T-helper 2 cell treated with Interferon-gamma antibody and Interleukin-4, amounts not matched to agents 5 μg/mL and 100 μg/mL, for 36 hours (primary cell): Measurements from ENCODE around the gene ZC3H11A.
"Not testable (repeated sequence)": the region's sequence is repeated elsewhere in the genome, so short reads cannot be mapped to it uniquely, and the experiment has no call there.

Source experiments
- DNase-seq: peaks from one replicate; pipeline ENCODE4 v3.0.0; 2021; ENCODE audit warnings: low spot score
- H3K27ac Mint-ChIP-seq: one replicate; pipeline ENCODE4 v1.8.0; 2021; ENCODE audit warnings: mild to moderate bottlenecking, mixed read lengths
- H3K27me3 Mint-ChIP-seq: one replicate; pipeline ENCODE4 v1.8.0; 2021; ENCODE audit warnings: low read depth, mixed read lengths
- H3K36me3 Mint-ChIP-seq: one replicate; pipeline ENCODE4 v1.8.0; 2021; ENCODE audit warnings: low read depth, mixed read lengths
- H3K4me1 Mint-ChIP-seq: one replicate; pipeline ENCODE4 v1.8.0; 2021; ENCODE audit warnings: low read depth, mixed read lengths
- H3K4me3 Mint-ChIP-seq: one replicate; pipeline ENCODE4 v1.8.0; 2022; ENCODE audit warnings: mild to moderate bottlenecking, moderate library complexity, mixed read lengths
- H3K9me3 Mint-ChIP-seq: one replicate; pipeline ENCODE4 v1.8.0; 2021; ENCODE audit warnings: mixed read lengths

ZC3H11A gene

DNA sequence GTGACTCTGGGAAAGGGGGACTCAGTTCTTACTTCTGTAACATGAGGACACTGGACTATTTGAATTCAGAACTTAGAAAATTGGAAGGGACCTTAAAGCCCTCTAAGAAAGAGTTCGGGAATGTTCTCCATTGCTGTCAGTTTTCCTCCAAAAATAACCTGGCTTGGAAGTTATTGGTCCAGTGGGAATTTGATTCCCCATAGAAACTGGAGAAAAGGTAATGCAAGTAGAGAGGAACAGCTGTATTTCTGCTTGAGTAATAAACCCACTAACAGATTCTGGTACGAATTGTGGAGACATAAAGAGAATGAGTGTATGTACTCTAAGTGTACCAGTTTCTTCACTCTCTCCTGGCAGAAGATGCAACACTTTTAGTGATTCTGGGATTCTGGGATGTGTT lies 1.8 kb downstream of the ZC3H11A start:
- Mint-ChIP-seq H3K9me3 (no peaks in the 10 kb centered on the region), H3K27me3 (no peaks in the 10 kb centered on the region), H3K27ac (peak overlapping the region; percentile 16), H3K4me3 (peak overlapping the region; percentile 91), H3K4me1 (peaks cover 46% of the 10 kb centered on the region), H3K36me3 (peaks cover 43% of the 10 kb centered on the region)
- DNase-seq, result no peak

GRCh38 chr1:203797948-203798655 lies 2.7 kb downstream of the ZC3H11A start:
- Mint-ChIP-seq H3K36me3 (peaks cover 48% of the 10 kb centered on the region), H3K9me3 (no peaks in the 10 kb centered on the region), H3K27me3 (no peaks in the 10 kb centered on the region), H3K27ac (no peak overlapping the region), H3K4me1 (peaks cover 50% of the 10 kb centered on the region), H3K4me3 (peak overlapping the region; percentile 91)
- no peak for DNase-seq

GRCh38 chr1:203799157-203799556 lies 3.7 kb downstream of the ZC3H11A start:
- H3K36me3 Mint-ChIP-seq, result peaks cover 56% of the 10 kb centered on the region
- H3K4me1 Mint-ChIP-seq, result peaks cover 50% of the 10 kb centered on the region
- DNase-seq, result no peak
- no peaks in the 10 kb centered on the region for H3K27me3 Mint-ChIP-seq
- no peaks in the 10 kb centered on the region for H3K9me3 Mint-ChIP-seq
- H3K27ac Mint-ChIP-seq, result no peak overlapping the region
- no peak overlapping the region for H3K4me3 Mint-ChIP-seq

DNA sequence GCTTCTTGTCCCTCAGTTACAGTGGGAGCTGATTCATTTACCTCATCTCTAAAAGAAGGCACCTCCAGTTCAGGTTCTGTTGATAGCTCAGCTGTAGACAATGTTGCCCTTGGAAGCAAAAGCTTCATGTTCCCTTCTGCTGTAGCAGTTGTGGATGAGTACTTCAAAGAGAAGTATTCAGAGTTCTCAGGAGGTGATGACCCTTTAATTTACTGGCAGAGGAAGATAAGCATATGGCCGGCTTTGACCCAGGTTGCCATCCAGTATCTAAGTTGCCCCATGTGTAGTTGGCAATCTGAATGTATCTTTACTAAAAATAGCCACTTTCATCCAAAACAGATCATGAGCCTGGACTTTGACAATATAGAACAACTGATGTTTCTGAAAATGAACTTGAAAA lies 4.5 kb downstream of the ZC3H11A start:
- no peak for DNase-seq
- no peaks in the 10 kb centered on the region for H3K9me3 Mint-ChIP-seq
- H3K4me3 Mint-ChIP-seq, result no peak overlapping the region
- H3K4me1 Mint-ChIP-seq, result peaks cover 48% of the 10 kb centered on the region
- peaks cover 61% of the 10 kb centered on the region for H3K36me3 Mint-ChIP-seq
- H3K27ac Mint-ChIP-seq, result no peak overlapping the region
- no peaks in the 10 kb centered on the region for H3K27me3 Mint-ChIP-seq

DNA sequence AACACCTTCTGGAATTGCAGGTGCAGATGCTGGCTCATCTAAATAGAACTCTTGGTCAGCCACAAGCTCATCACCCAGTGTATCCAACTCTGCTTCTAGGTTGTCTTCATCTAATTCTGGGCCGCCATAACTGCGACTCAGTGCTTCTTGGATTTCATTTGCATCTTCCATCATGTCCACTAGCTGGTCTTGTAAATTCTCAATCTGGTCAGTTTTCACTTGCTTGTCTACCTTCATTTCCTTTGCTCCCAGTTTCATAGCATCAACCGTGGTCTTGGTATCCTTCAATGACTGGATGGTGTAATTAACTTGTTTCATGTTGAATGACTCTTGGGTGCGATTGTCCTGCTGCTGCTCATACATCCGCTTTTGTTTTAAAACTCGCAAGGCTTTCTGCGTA lies 10.3 kb downstream of the ZC3H11A start:
- Mint-ChIP-seq H3K9me3 (no peaks in the 10 kb centered on the region), H3K27ac (no peak overlapping the region), H3K4me1 (peaks cover 8% of the 10 kb centered on the region), H3K4me3 (no peak overlapping the region), H3K27me3 (no peaks in the 10 kb centered on the region), H3K36me3 (peaks cover 47% of the 10 kb centered on the region)
- no peak for DNase-seq

GRCh38 chr1:203807196-203807595 lies 11.8 kb downstream of the ZC3H11A start:
- H3K4me3 Mint-ChIP-seq, result no peak overlapping the region
- DNase-seq, result no peak
- peaks cover 44% of the 10 kb centered on the region for H3K36me3 Mint-ChIP-seq
- H3K27ac Mint-ChIP-seq, result no peak overlapping the region
- no peaks in the 10 kb centered on the region for H3K9me3 Mint-ChIP-seq
- H3K27me3 Mint-ChIP-seq, result no peaks in the 10 kb centered on the region
- H3K4me1 Mint-ChIP-seq, result peaks cover 8% of the 10 kb centered on the region

GRCh38 chr1:203813581-203814341 lies 18.3 kb downstream of the ZC3H11A start:
- no peak for DNase-seq
- peaks cover 39% of the 10 kb centered on the region for H3K36me3 Mint-ChIP-seq
- H3K4me1 Mint-ChIP-seq, result peaks cover 8% of the 10 kb centered on the region

GRCh38 chr1:203818399-203818798 lies 23.0 kb downstream of the ZC3H11A start:
- Mint-ChIP-seq H3K4me3 (no peak overlapping the region), H3K4me1 (peaks cover 11% of the 10 kb centered on the region), H3K36me3 (peaks cover 55% of the 10 kb centered on the region), H3K27me3 (no peaks in the 10 kb centered on the region), H3K9me3 (no peaks in the 10 kb centered on the region), H3K27ac (no peak overlapping the region)
- DNase-seq, result no peak

More at GRCh38 chr1:203813581-203814341, 18.3 kb downstream of the ZC3H11A start:
- H3K9me3 Mint-ChIP-seq, result no peaks in the 10 kb centered on the region
- H3K27ac Mint-ChIP-seq, result no peak overlapping the region
- no peak overlapping the region for H3K4me3 Mint-ChIP-seq
- no peaks in the 10 kb centered on the region for H3K27me3 Mint-ChIP-seq

GRCh38 chr1:203823306-203823705 lies 27.9 kb downstream of the ZC3H11A start:
- Mint-ChIP-seq H3K9me3 (no peaks in the 10 kb centered on the region), H3K4me1 (peaks cover 12% of the 10 kb centered on the region), H3K27ac (no peak overlapping the region), H3K4me3 (no peak overlapping the region), H3K36me3 (peaks cover 62% of the 10 kb centered on the region), H3K27me3 (no peaks in the 10 kb centered on the region)
- no peak for DNase-seq

GRCh38 chr1:203826175-203826574 lies 30.8 kb downstream of the ZC3H11A start:
- H3K36me3 Mint-ChIP-seq, result peaks cover 63% of the 10 kb centered on the region
- no peaks in the 10 kb centered on the region for H3K9me3 Mint-ChIP-seq
- no peak overlapping the region for H3K27ac Mint-ChIP-seq
- no peak for DNase-seq
- H3K27me3 Mint-ChIP-seq, result no peaks in the 10 kb centered on the region
- peaks cover 12% of the 10 kb centered on the region for H3K4me1 Mint-ChIP-seq
- H3K4me3 Mint-ChIP-seq, result no peak overlapping the region

- H3K36me3 Mint-ChIP-seq, result peaks cover 54% of the 10 kb centered on the region
- H3K4me1 Mint-ChIP-seq, result peaks cover 7% of the 10 kb centered on the region
- H3K9me3 Mint-ChIP-seq, result no peaks in the 10 kb centered on the region
- no peaks in the 10 kb centered on the region for H3K27me3 Mint-ChIP-seq
- DNase-seq, result no peak
- no peak overlapping the region for H3K4me3 Mint-ChIP-seq
- no peak overlapping the region for H3K27ac Mint-ChIP-seq
Observed at GRCh38 chr1:203828002-203828401, 32.6 kb downstream of the ZC3H11A start.

DNA sequence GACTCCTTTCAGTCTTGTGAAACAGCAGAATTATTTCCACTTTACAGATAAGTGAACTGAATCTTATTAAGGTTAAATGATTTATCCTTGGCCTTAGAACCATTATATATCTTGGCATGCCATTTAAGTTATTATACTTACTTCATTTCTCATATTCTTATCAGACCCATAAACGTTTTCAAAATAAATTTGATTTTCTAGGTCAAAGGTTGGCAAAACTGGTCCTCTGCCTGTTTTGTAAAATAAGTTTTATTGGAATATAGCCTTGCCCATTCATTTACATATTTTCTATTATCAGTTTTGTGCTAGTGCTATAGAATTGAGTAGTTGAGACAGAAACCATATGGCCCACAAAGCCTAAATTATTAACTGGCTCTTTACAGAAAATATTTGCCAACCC lies 33.1 kb downstream of the ZC3H11A start:
- Mint-ChIP-seq H3K9me3 (no peaks in the 10 kb centered on the region), H3K4me1 (peaks cover 5% of the 10 kb centered on the region), H3K27me3 (no peaks in the 10 kb centered on the region), H3K36me3 (peaks cover 52% of the 10 kb centered on the region), H3K27ac (no peak overlapping the region), H3K4me3 (no peak overlapping the region)
- DNase-seq, result no peak

DNA sequence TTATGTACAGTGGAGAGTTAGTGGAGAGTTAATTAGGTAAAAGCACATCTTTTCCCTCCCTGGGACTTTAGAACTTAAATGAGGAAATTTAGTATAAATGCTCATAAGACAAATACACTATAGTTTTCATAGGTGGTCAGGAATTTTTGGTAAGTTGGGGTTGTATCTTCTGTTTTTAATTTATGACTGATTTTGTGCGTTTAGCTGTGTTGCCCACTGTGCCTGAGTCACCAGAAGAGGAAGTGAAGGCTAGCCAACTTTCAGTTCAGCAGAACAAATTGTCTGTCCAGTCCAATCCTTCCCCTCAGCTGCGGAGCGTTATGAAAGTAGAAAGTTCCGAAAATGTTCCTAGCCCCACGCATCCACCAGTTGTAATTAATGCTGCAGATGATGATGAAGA lies 33.8 kb downstream of the ZC3H11A start:
- not testable (repeated sequence) for H3K9me3 Mint-ChIP-seq, DNase-seq, H3K4me3 Mint-ChIP-seq, H3K27ac Mint-ChIP-seq, H3K27me3 Mint-ChIP-seq, H3K4me1 Mint-ChIP-seq
- peaks cover 54% of the 10 kb centered on the region for H3K36me3 Mint-ChIP-seq

GRCh38 chr1:203835476-203835875 lies 40.1 kb downstream of the ZC3H11A start:
- DNase-seq, result no peak
- no peaks in the 10 kb centered on the region for H3K4me1 Mint-ChIP-seq
- no peaks in the 10 kb centered on the region for H3K9me3 Mint-ChIP-seq
- no peak overlapping the region for H3K4me3 Mint-ChIP-seq
- H3K27me3 Mint-ChIP-seq, result no peaks in the 10 kb centered on the region
- no peak overlapping the region for H3K27ac Mint-ChIP-seq
- H3K36me3 Mint-ChIP-seq, result peaks cover 44% of the 10 kb centered on the region
